HCT116 (cell line): ENCODE results near the gene HABP2. TPM values are rescaled to one million over a fixed set of nuclear protein-coding genes. Genes with fewer than 3 reads are reported as not detected.

Source experiments
- ATAC-seq: fragments of 200-7000 bp; cut with Tn5 transposase; 2 replicates; pipeline ENCODE4 v1.9.1; 2020; ENCODE audit warnings: mild to moderate bottlenecking, moderate library complexity
- BruUV-seq: library from RNA; stranded (reverse); fragments of 400-500 nt; replicated peaks from 2 replicates; lab custom pipeline; 2021; lab: Mats Ljungman, UMichigan
- CTCF ChIA-PET: fragments of 300-600 bp; sonication (Branson Sonifier 250); formaldehyde crosslinking; loops from one replicate; lab custom pipeline; 2021; ENCODE audit warnings: antibody characterized with exemption; lab: Charles Lee
- POLR2A ChIA-PET: fragments of 300-600, 350-600 bp; sonication (Branson Sonifier 250); formaldehyde crosslinking; loops from one replicate; lab custom pipeline; 2021; ENCODE audit warnings: antibody characterized with exemption; lab: Charles Lee
- RAD21 ChIA-PET, 2 experiments: fragments of 300-600 bp; sonication (Branson Sonifier 250); formaldehyde crosslinking; loops; one replicate each; lab custom pipeline; 2023; ENCODE audit warnings: low total read pairs in 2 of 2; ENCODE audit not compliant: uncharacterized antibody in 2 of 2, unreplicated experiment in 2 of 2, low non-redundant PET in 1 of 2; lab: Charles Lee
- DNase-seq: peaks from one replicate; pipeline ENCODE4 v3.0.0-alpha.2; 2010; ENCODE audit warnings: low read depth, low spot score
- H2AFZ ChIP-seq: fragments of 200-600 bp; shearing (Covaris generic), sonication (generic); 2 replicates; pipeline ENCODE4 v1.6.1; 2017; ENCODE audit warnings: low read depth, mixed run types, mixed read lengths, antibody characterized with exemption, low read length; ENCODE audit not compliant: poor library complexity, severe bottlenecking
- H3K27ac ChIP-seq: 2 replicates; pipeline ENCODE4 v1.5.1; 2012; ENCODE audit warnings: low read depth, low read length
- H3K27me3 ChIP-seq: fragments of 200-600 bp; sonication (generic); 2 replicates; pipeline ENCODE4 v1.6.1; 2016; ENCODE audit warnings: mixed run types, low read length, mixed read lengths; ENCODE audit not compliant: insufficient read depth
- H3K36me3 ChIP-seq, 2 experiments: fragments of 200-500 bp in 1 of 2; fragments of 200-600 bp in 1 of 2; sonication (Bioruptor generic) in 1 of 2; sonication (generic) in 1 of 2; 2 replicates each; pipeline versions ENCODE4 v1.5.1 to v1.6.1; 2014 to 2016; ENCODE audit warnings: low read length in 2 of 2, inconsistent platforms in 1 of 2, mixed read lengths in 1 of 2, mixed run types in 1 of 2; ENCODE audit not compliant: insufficient read depth in 2 of 2, control insufficient read depth in 1 of 2
- H3K4me1 ChIP-seq, 2 experiments: fragments of 200-600 bp in 1 of 2; sonication (generic) in 1 of 2; 2 replicates each; pipeline versions ENCODE4 v1.5.1 to v1.6.1; 2012 to 2017; ENCODE audit warnings: low read length in 2 of 2, inconsistent platforms in 1 of 2, mild to moderate bottlenecking in 1 of 2, mixed read lengths in 1 of 2, mixed run types in 1 of 2, moderate library complexity in 1 of 2; ENCODE audit not compliant: insufficient read depth in 2 of 2, control insufficient read depth in 1 of 2
- H3K4me2 ChIP-seq: fragments of 200-600 bp; sonication (generic); 2 replicates; pipeline ENCODE4 v1.6.1; 2017; ENCODE audit warnings: mixed run types, low read length, mixed read lengths
- H3K4me3 ChIP-seq, 2 experiments: fragments of 200-600 bp in 1 of 2; sonication (generic) in 1 of 2; replicated peaks in 1 of 2; 2 replicates each; pipeline ENCODE4 v1.5.1; 2011 to 2016; ENCODE audit warnings: low read length in 2 of 2, control low read depth in 1 of 2, low read depth in 1 of 2, mild to moderate bottlenecking in 1 of 2, mixed read lengths in 1 of 2, mixed run types in 1 of 2
- H3K79me2 ChIP-seq: fragments of 200-600 bp; sonication (generic); 2 replicates; pipeline ENCODE4 v1.6.1; 2017; ENCODE audit warnings: mild to moderate bottlenecking, mixed run types, low read length, moderate library complexity, mixed read lengths; ENCODE audit not compliant: insufficient read depth
- H3K9ac ChIP-seq: fragments of 200-600 bp; sonication (generic); 2 replicates; pipeline ENCODE4 v1.6.1; 2016; ENCODE audit warnings: low read length, mixed read lengths
- H3K9me2 ChIP-seq: fragments of 200-600 bp; sonication (generic), shearing (Covaris generic); 2 replicates; pipeline ENCODE4 v1.6.1; 2017; ENCODE audit warnings: mixed run types, mild to moderate bottlenecking, moderate library complexity; ENCODE audit not compliant: insufficient read depth
- H3K9me3 ChIP-seq, 2 experiments: fragments of 200-500 bp in 1 of 2; fragments of 200-600 bp in 1 of 2; sonication (Bioruptor generic) in 1 of 2; sonication (generic) in 1 of 2; 2 replicates each; pipeline ENCODE4 v1.6.1; 2014 to 2017; ENCODE audit warnings: low read length in 2 of 2, mixed read lengths in 2 of 2, inconsistent platforms in 1 of 2, low read depth in 1 of 2, mild to moderate bottlenecking in 1 of 2, mixed run types in 1 of 2, moderate library complexity in 1 of 2; ENCODE audit not compliant: control insufficient read depth in 1 of 2, insufficient read depth in 1 of 2
- H4K20me1 ChIP-seq: fragments of 200-600 bp; sonication (generic), shearing (Covaris generic); 2 replicates; pipeline ENCODE4 v1.6.1; 2017; ENCODE audit warnings: mixed run types, mild to moderate bottlenecking, moderate library complexity; ENCODE audit not compliant: insufficient read depth
- CBX3 ChIP-seq: IDR thresholded peaks from 2 replicates; pipeline ENCODE4 v1.6.1; 2012; ENCODE audit warnings: low read depth
- CEBPB ChIP-seq: IDR thresholded peaks from 2 replicates; pipeline ENCODE4 v1.6.1; 2012; ENCODE audit warnings: low read depth
- CTCF ChIP-seq, 3 experiments: fragments of 200-600 bp in 1 of 3; sonication (generic) in 1 of 3; IDR thresholded peaks in 2 of 3; conservative IDR thresholded peaks in 1 of 3; 2 replicates each; pipeline ENCODE4 v1.5.1; 2012 to 2017; ENCODE audit warnings: low read depth in 2 of 3, low read length in 2 of 3, antibody characterized with exemption in 1 of 3, borderline replicate concordance in 1 of 3, control low read depth in 1 of 3, mild to moderate bottlenecking in 1 of 3, mixed read lengths in 1 of 3, mixed run types in 1 of 3, moderate library complexity in 1 of 3; ENCODE audit not compliant: insufficient read depth in 1 of 3
- ELF1 ChIP-seq: IDR thresholded peaks from 2 replicates; pipeline ENCODE4 v1.6.1; 2012; ENCODE audit warnings: low read depth, borderline replicate concordance
- MAX ChIP-seq: IDR thresholded peaks from 2 replicates; pipeline ENCODE4 v1.6.1; 2012
- POLR2A ChIP-seq: IDR thresholded peaks from 2 replicates; pipeline ENCODE4 v1.7.0; 2011; ENCODE audit warnings: borderline replicate concordance; ENCODE audit not compliant: insufficient read depth, insufficient read length; ENCODE audit errors: extremely low read depth
- POLR2AphosphoS5 ChIP-seq: IDR thresholded peaks from 2 replicates; pipeline ENCODE4 v1.6.1; 2011; ENCODE audit warnings: mild to moderate bottlenecking, low read depth, low read length, moderate library complexity
- RAD21 ChIP-seq: IDR thresholded peaks from 2 replicates; pipeline ENCODE4 v1.6.1; 2012; ENCODE audit warnings: low read depth, mild to moderate bottlenecking
- REST ChIP-seq: IDR thresholded peaks from 2 replicates; pipeline ENCODE4 v1.6.1; 2012; ENCODE audit warnings: low read depth
- SIN3A ChIP-seq: IDR thresholded peaks from 2 replicates; pipeline ENCODE4 v1.6.1; 2012; ENCODE audit warnings: low read depth
- YY1 ChIP-seq: IDR thresholded peaks from 2 replicates; pipeline ENCODE4 v1.6.1; 2011; ENCODE audit warnings: low read length, low read depth, moderate library complexity, mild to moderate bottlenecking; ENCODE audit not compliant: insufficient replicate concordance; ENCODE audit errors: extremely low read depth
- ZNF274 ChIP-seq: fragments of 200-500 bp; sonication (Bioruptor generic); IDR thresholded peaks from 2 replicates; pipeline ENCODE4 v1.6.1; 2014; ENCODE audit warnings: mild to moderate bottlenecking, low read depth, low read length, inconsistent platforms
- intact Hi-C: fragments of 100-400 bp; cut with micrococcal nuclease; formaldehyde crosslinking; loops from 2 replicates; pipeline ENCODE4 v1.10.0; 2022
- total RNA-seq: library from RNA; stranded (reverse); gene quantifications from one replicate; pipeline ENCODE4 v1.2.1, GENCODE V29; 2021; ENCODE audit not compliant: unreplicated experiment

Gene HABP2
- total RNA-seq, 1 experiment from 2014 or later = 0.20 TPM

GRCh38 chr10:113555751-113556150, 2.9 kb downstream of the HABP2 start:
- H3K9ac ChIP-seq = no peak overlapping the region
- H3K79me2 ChIP-seq = no peaks in the 10 kb centered on the region
- CTCF ChIA-PET = no interaction called here
- no peak for TF ChIP-seq REST
- TF ChIP-seq YY1 = no peak
- no peak for TF ChIP-seq MAX
- no peak for TF ChIP-seq ELF1
- no peak for TF ChIP-seq CTCF (IDR thresholded peaks at IDR 0.05 in 2 of 3, conservative IDR thresholded peaks at IDR 0.05 in 1 of 3; ENCODE audit: borderline replicate concordance in 1 of 3, insufficient read depth in 1 of 3, low read depth in 2 of 3, low read length in 2 of 3)
- TF ChIP-seq RAD21 = no peak
- TF ChIP-seq SIN3A = no peak
- TF ChIP-seq CEBPB = no peak
- TF ChIP-seq ZNF274 = no peak
- no peak for TF ChIP-seq CBX3
- TF ChIP-seq POLR2AphosphoS5 = no peak
- TF ChIP-seq POLR2A = no peak
- TF ChIP-seq, all 23 proteins: peak for 0
- Histone ChIP-seq H3K36me3 (no peaks in the 10 kb centered on the region), H3K9me3 (no peaks in the 10 kb centered on the region), H3K27me3 (0 out of 2 replicates have a peak, but pooled peaks cover 8% of the 10 kb centered on the region), H3K4me3 (no peak overlapping the region), H3K27ac (no peak overlapping the region), H2AFZ (no peak overlapping the region), H3K9me2 (no peaks in the 10 kb centered on the region), H3K4me2 (no peak overlapping the region), H3K4me1 (no peaks in the 10 kb centered on the region), H4K20me1 (no peaks in the 10 kb centered on the region)
- POLR2A ChIA-PET = no interaction called here
- RAD21 ChIA-PET = no interaction called here
- ATAC-seq (no peak), DNase-seq (no peak)
- no TSS peak for BruUV-seq
- intact Hi-C loops = no loop called here
